SK-N-SH (cell line): ENCODE measurements around the gene KIF1A. TPM values are rescaled to one million over a fixed set of nuclear protein-coding genes. Genes with fewer than 3 reads are reported as not detected.

Experiments
- CTCF ChIA-PET: fragments of 300-600, 350-600 bp; formaldehyde crosslinking; extraction: SDS; loops from one replicate; lab custom pipeline; 2021; lab: Yijun Ruan, JAX
- POLR2A ChIA-PET: fragments of 350-600 bp; sonication (Branson Sonifier 250); formaldehyde crosslinking; extraction: SDS; loops from one replicate; lab custom pipeline; 2020; ENCODE audit warnings: antibody characterized with exemption, inconsistent platforms; lab: Yijun Ruan, JAX
- DNase-seq: peaks from one replicate; pipeline ENCODE4 v3.0.0; 2012
- H2AFZ ChIP-seq: fragments of 200-600 bp; sonication (generic); 2 replicates; pipeline ENCODE4 v1.8.1; 2016; ENCODE audit warnings: antibody characterized with exemption, mild to moderate bottlenecking, low read depth
- H3F3A ChIP-seq: fragments of 200-600 bp; sonication (generic); replicated peaks from 2 replicates; pipeline ENCODE3; 2016; ENCODE audit warnings: antibody characterized with exemption, mild to moderate bottlenecking; ENCODE audit not compliant: insufficient read depth
- H3K27ac ChIP-seq, 2 experiments: fragments of 200-500 bp in 1 of 2; fragments of 200-600 bp in 1 of 2; sonication (Bioruptor generic) in 1 of 2; sonication (generic), shearing (Covaris generic) in 1 of 2; 2 replicates each; pipeline versions ENCODE4 v1.5.1 to v1.6.1; 2014 to 2016; ENCODE audit warnings: low read depth in 2 of 2, inconsistent platforms in 1 of 2, low read length in 1 of 2, mild to moderate bottlenecking in 1 of 2, mixed read lengths in 1 of 2
- H3K27me3 ChIP-seq: fragments of 200-600 bp; sonication (generic), shearing (Covaris generic); 2 replicates; pipeline ENCODE4 v1.6.1; 2016; ENCODE audit warnings: mixed run types; ENCODE audit not compliant: insufficient read depth
- H3K36me3 ChIP-seq, 2 experiments: fragments of 200-500 bp in 1 of 2; fragments of 200-600 bp in 1 of 2; sonication (Bioruptor generic) in 1 of 2; sonication (generic) in 1 of 2; replicated peaks in 1 of 2; 2 replicates each; pipeline versions ENCODE3 to v1.5.1; 2014 to 2016; ENCODE audit warnings: low read length in 1 of 2, mild to moderate bottlenecking in 1 of 2; ENCODE audit not compliant: insufficient read depth in 2 of 2, control insufficient read depth in 1 of 2
- H3K4me1 ChIP-seq, 2 experiments: fragments of 200-500 bp in 1 of 2; fragments of 200-600 bp in 1 of 2; sonication (Bioruptor generic) in 1 of 2; sonication (generic), shearing (Covaris generic) in 1 of 2; 2 replicates each; pipeline versions ENCODE4 v1.5.1 to v1.6.1; 2014 to 2016; ENCODE audit warnings: low read depth in 1 of 2, low read length in 1 of 2, mixed run types in 1 of 2; ENCODE audit not compliant: insufficient read depth in 2 of 2, control insufficient read depth in 1 of 2
- H3K4me2 ChIP-seq: fragments of 200-600 bp; sonication (generic), shearing (Covaris generic); 2 replicates; pipeline ENCODE4 v1.6.1; 2017; ENCODE audit warnings: mixed run types
- H3K4me3 ChIP-seq, 2 experiments: fragments of 200-500 bp in 1 of 2; fragments of 200-600 bp in 1 of 2; sonication (Bioruptor generic) in 1 of 2; sonication (generic), shearing (Covaris generic) in 1 of 2; 2 replicates each; pipeline versions ENCODE4 v1.5.1 to v1.8.1; 2014 to 2016; ENCODE audit warnings: low read depth in 2 of 2, inconsistent platforms in 1 of 2, low read length in 1 of 2, mild to moderate bottlenecking in 1 of 2, mixed read lengths in 1 of 2, moderate library complexity in 1 of 2
- H3K79me2 ChIP-seq: fragments of 200-600 bp; sonication (generic); 2 replicates; pipeline ENCODE4 v1.8.1; 2017; ENCODE audit warnings: mild to moderate bottlenecking; ENCODE audit not compliant: insufficient read depth
- H3K9ac ChIP-seq: fragments of 200-600 bp; sonication (generic); 2 replicates; pipeline ENCODE4 v1.6.1; 2017; ENCODE audit warnings: mixed run types
- H3K9me2 ChIP-seq: fragments of 200-600 bp; sonication (generic); 2 replicates; pipeline ENCODE4 v1.6.1; 2017; ENCODE audit warnings: mixed run types
- H3K9me3 ChIP-seq: fragments of 200-600 bp; sonication (generic); 2 replicates; pipeline ENCODE4 v1.6.1; 2017; ENCODE audit warnings: mixed run types, mild to moderate bottlenecking, moderate library complexity
- H4K20me1 ChIP-seq: fragments of 200-600 bp; sonication (generic); 2 replicates; pipeline ENCODE4 v1.6.1; 2017; ENCODE audit warnings: mild to moderate bottlenecking, mixed run types; ENCODE audit not compliant: insufficient read depth
- CHD2 ChIP-seq: fragments of 150-350 bp; IDR thresholded peaks from 2 replicates; pipeline ENCODE4 v1.6.1; 2018; ENCODE audit warnings: low read length; ENCODE audit not compliant: partially characterized antibody
- ELF1 ChIP-seq: IDR thresholded peaks from 2 replicates; pipeline ENCODE4 v1.4.0; 2012
- FOXJ3 ChIP-seq: sonication (generic); formaldehyde crosslinking; IDR thresholded peaks from 2 replicates; pipeline ENCODE4 v1.5.1; 2020; ENCODE audit warnings: mild to moderate bottlenecking, missing genetic modification reagents
- FOXM1 ChIP-seq: IDR thresholded peaks from 2 replicates; pipeline ENCODE4 v1.4.0; 2012; ENCODE audit warnings: low read depth, mild to moderate bottlenecking
- IRF3 ChIP-seq: fragments of 150-350 bp; IDR thresholded peaks from 2 replicates; pipeline ENCODE4 v1.6.1; 2016; ENCODE audit warnings: mild to moderate bottlenecking, low read depth, low read length
- MAX ChIP-seq: IDR thresholded peaks from 2 replicates; pipeline ENCODE4 v1.4.0; 2012; ENCODE audit warnings: low read depth
- MEF2A ChIP-seq: IDR thresholded peaks from 2 replicates; pipeline ENCODE4 v1.4.0; 2012; ENCODE audit warnings: low read depth, borderline replicate concordance
- NRF1 ChIP-seq: IDR thresholded peaks from 2 replicates; pipeline ENCODE4 v1.6.1; 2012; ENCODE audit warnings: low read depth, mild to moderate bottlenecking, low read length
- PBX3 ChIP-seq: IDR thresholded peaks from 2 replicates; pipeline ENCODE4; 2012
- POLR2AphosphoS5 ChIP-seq: IDR thresholded peaks from 2 replicates; pipeline ENCODE4 v1.6.1; 2012; ENCODE audit warnings: low read depth, low read length
- RAD21 ChIP-seq: IDR thresholded peaks from 2 replicates; pipeline ENCODE4 v1.6.1; 2012; ENCODE audit warnings: mild to moderate bottlenecking, low read length
- RCOR1 ChIP-seq: fragments of 150-350 bp; IDR thresholded peaks from 2 replicates; pipeline ENCODE4 v1.6.1; 2017; ENCODE audit warnings: antibody characterized with exemption, low read length
- SMC3 ChIP-seq: IDR thresholded peaks from 2 replicates; pipeline ENCODE4 v1.6.1; 2012; ENCODE audit warnings: low read depth, low read length, improper control_type of control experiment
- WGBS: methylation state at CpG from one replicate; pipeline ENCODE4 v1.1.6; 2017; ENCODE audit warnings: low lambda C conversion rate; 5-methylcytosine and 5-hydroxymethylcytosine counted together
- polyA plus RNA-seq, 3 experiments: library from polyadenylated mRNA; depleted of rRNA; stranded (reverse); fragments of >200 nt; gene quantifications; 2 replicates each; pipeline ENCODE4 v1.2.3, GENCODE V29; 2012
- TF ChIP-seq, protein P1 (sequence below): IDR thresholded peaks from 2 replicates; pipeline ENCODE4 v1.6.1; 2012; ENCODE audit warnings: mild to moderate bottlenecking, low read depth, low read length, moderate library complexity

The KIF1A gene
- polyA plus RNA-seq, 1 of the 3 experiments (the other 2 are of a cell fraction): 0.21 TPM

GRCh38 chr2:240789051-240789453 is 31.0 kb downstream of the KIF1A start:
- H3K4me2 ChIP-seq: no peak overlapping the region
- DNase-seq: no peak
- H3K79me2 ChIP-seq: no peaks in the 10 kb centered on the region
- WGBS: 54% methylated on average over 12 of the region's 13 CpGs
- H3K27ac ChIP-seq: no peak overlapping the region
- ChIA-PET POLR2A (no interaction called here), CTCF (interaction anchor here (1.0 kb wide), 2 partner anchors 13 to 52 kb away, joined by 3 read pairs; no protein-coding TSS in a partner anchor)
- no peak overlapping the region for H3K4me3 ChIP-seq
- H3K9me3 ChIP-seq: no peaks in the 10 kb centered on the region
- H4K20me1 ChIP-seq: no peaks in the 10 kb centered on the region
- H3K9me2 ChIP-seq: no peaks in the 10 kb centered on the region
- no peaks in the 10 kb centered on the region for H3F3A ChIP-seq
- H3K9ac ChIP-seq: no peak overlapping the region
- no peak overlapping the region for H2AFZ ChIP-seq
- H3K36me3 ChIP-seq: no peaks in the 10 kb centered on the region
- no peak for TF ChIP-seq CHD2
- TF ChIP-seq RAD21: no peak
- TF ChIP-seq IRF3: no peak
- no peak for TF ChIP-seq RCOR1
- no peak for TF ChIP-seq MEF2A
- no peak for TF ChIP-seq MAX
- TF ChIP-seq POLR2AphosphoS5: no peak
- no peak for TF ChIP-seq NRF1
- TF ChIP-seq, protein P1, sequence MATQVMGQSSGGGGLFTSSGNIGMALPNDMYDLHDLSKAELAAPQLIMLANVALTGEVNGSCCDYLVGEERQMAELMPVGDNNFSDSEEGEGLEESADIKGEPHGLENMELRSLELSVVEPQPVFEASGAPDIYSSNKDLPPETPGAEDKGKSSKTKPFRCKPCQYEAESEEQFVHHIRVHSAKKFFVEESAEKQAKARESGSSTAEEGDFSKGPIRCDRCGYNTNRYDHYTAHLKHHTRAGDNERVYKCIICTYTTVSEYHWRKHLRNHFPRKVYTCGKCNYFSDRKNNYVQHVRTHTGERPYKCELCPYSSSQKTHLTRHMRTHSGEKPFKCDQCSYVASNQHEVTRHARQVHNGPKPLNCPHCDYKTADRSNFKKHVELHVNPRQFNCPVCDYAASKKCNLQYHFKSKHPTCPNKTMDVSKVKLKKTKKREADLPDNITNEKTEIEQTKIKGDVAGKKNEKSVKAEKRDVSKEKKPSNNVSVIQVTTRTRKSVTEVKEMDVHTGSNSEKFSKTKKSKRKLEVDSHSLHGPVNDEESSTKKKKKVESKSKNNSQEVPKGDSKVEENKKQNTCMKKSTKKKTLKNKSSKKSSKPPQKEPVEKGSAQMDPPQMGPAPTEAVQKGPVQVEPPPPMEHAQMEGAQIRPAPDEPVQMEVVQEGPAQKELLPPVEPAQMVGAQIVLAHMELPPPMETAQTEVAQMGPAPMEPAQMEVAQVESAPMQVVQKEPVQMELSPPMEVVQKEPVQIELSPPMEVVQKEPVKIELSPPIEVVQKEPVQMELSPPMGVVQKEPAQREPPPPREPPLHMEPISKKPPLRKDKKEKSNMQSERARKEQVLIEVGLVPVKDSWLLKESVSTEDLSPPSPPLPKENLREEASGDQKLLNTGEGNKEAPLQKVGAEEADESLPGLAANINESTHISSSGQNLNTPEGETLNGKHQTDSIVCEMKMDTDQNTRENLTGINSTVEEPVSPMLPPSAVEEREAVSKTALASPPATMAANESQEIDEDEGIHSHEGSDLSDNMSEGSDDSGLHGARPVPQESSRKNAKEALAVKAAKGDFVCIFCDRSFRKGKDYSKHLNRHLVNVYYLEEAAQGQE: no peak
- TF ChIP-seq SMC3: no peak
- TF ChIP-seq FOXM1: no peak
- TF ChIP-seq FOXJ3 (CRISPR knock-in tag): no peak
- no peaks in the 10 kb centered on the region for H3K27me3 ChIP-seq
- no peaks in the 10 kb centered on the region; a peak in 1 of 4 replicates for H3K4me1 ChIP-seq

GRCh38 chr2:240788482-240788881 is 31.5 kb downstream of the KIF1A start:
- CTCF ChIA-PET: interaction anchor here (1.0 kb wide), 1 partner anchor 12 kb away, joined by 3 read pairs; no protein-coding TSS in a partner anchor
- WGBS: 31% methylated on average over 4 of the region's 4 CpGs

More at GRCh38 chr2:240788482-240788881, 31.5 kb downstream of the KIF1A start:
- no peak overlapping the region for H3K9ac ChIP-seq
- TF ChIP-seq MEF2A: no peak
- TF ChIP-seq NRF1: no peak
- TF ChIP-seq PBX3: no peak
- no peak for TF ChIP-seq ELF1
- TF ChIP-seq POLR2AphosphoS5: no peak
- H3K79me2 ChIP-seq: no peaks in the 10 kb centered on the region
- no peak overlapping the region for H3K4me3 ChIP-seq
- POLR2A ChIA-PET: no interaction called here
- DNase-seq: no peak
- no peak overlapping the region for H3K4me2 ChIP-seq
- H3K4me1 ChIP-seq: no peaks in the 10 kb centered on the region; a peak in 1 of 4 replicates
- H2AFZ ChIP-seq: no peak overlapping the region
- H4K20me1 ChIP-seq: no peaks in the 10 kb centered on the region
- no peaks in the 10 kb centered on the region for H3K9me2 ChIP-seq
- no peaks in the 10 kb centered on the region for H3K36me3 ChIP-seq
- H3K9me3 ChIP-seq: no peaks in the 10 kb centered on the region
- H3K27me3 ChIP-seq: no peaks in the 10 kb centered on the region
- no peaks in the 10 kb centered on the region for H3F3A ChIP-seq
- no peak overlapping the region for H3K27ac ChIP-seq
